NCI-H2171 treated with DMSO at 0.1 percent for 48 hours (cell line): Measurements from ENCODE around the gene FUT9.
A peak's percentile ranks its signal among the peaks of the same experiment; 100 is the strongest.
"Not testable (repeated sequence)": the region's sequence is repeated elsewhere in the genome, so short reads cannot be mapped to it uniquely, and the experiment has no call there.

Experiments
- DNase-seq: peaks from one replicate; lab custom pipeline; 2025; lab: John Stamatoyannopoulos, UW

The FUT9 gene

GRCh38 chr6:96186094-96186493, 170.3 kb downstream of the FUT9 start:
- no peak for DNase-seq

- DNase-seq = no peak
These were observed 170.9 kb downstream of the FUT9 start for GRCh38 chr6:96186516-96187195.

GRCh38 chr6:96194675-96195074, 178.9 kb downstream of the FUT9 start:
- DNase-seq = no peak

DNA sequence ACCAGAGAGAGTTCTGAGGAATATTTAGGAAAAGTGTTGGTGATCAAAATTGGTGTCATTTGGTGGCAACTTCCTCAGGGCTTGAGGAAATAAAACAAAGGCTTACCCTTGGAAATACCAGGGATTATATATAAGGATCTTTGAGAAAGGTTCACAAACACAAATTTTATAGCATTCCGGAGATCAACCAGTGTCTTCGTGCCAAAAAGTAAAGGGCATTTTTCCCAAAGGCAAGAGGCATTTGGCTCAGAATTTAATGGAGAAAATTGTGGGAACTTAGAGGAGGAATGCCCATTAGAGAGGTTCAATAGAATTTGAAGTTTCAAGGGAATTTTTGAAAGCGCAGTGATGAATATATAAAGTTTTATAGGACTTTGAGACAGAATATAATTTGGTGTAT, 179.5 kb downstream of the FUT9 start:
- DNase-seq = no peak

DNA sequence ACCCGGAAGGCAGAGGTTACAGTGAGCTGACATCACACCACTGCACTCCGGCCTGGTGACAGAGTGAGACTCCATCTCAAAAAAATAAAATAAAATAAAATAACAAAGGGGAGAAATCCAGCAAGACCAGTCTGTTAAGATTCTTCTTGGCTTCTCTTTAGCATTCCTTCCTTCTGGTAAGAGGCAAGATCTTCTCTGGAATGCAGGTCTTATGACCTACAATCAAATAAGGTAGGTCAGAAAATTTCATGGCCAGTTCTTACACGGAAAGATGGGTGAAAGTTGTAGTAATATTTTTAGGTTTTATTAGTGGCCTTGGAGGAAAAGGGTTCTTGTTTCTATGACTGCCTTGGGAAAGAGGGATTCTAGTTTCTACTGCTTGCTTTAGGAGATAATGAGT, 180.9 kb downstream of the FUT9 start:
- DNase-seq = no peak

GRCh38 chr6:96197241-96197640, 181.5 kb downstream of the FUT9 start:
- DNase-seq = no peak

DNA sequence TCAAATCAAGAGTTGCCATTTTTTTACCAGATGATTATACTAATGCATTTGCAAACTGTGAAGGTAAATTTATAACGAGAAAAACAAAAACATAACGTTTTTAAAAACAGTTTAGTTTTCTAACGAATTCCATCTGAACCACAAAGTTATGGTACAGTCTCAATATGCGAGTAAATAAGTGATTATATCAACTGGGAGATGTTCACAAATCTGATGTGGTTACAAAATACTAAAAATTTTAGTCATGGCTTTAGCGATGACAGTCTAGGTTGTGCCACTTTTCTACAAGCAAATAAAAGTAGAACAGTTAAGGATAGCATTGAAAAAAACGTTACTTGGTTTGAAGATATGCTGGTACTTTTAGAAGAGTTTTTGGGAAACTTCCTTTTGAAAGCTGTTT, 186.8 kb downstream of the FUT9 start:
- DNase-seq = no peak

DNA sequence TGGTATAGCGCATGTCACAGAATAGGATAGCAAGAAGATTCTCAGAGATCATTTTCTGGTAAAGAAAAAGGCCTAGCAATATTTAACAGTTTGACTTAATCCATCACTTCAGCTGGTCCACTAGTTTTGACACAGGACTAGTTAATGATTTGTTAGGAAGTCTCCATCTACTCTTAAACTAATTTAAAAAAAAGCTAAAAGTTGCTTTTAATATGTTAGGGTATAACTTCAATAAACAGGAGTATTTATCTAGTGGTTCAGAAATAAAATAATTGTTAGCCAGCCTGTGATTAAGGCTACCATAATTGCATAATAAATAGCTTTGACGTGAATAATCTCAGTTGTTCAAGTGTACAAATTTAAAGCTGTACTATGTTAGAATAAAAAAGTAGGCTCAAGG, 195.6 kb downstream of the FUT9 start:
- DNase-seq = no peak

DNA sequence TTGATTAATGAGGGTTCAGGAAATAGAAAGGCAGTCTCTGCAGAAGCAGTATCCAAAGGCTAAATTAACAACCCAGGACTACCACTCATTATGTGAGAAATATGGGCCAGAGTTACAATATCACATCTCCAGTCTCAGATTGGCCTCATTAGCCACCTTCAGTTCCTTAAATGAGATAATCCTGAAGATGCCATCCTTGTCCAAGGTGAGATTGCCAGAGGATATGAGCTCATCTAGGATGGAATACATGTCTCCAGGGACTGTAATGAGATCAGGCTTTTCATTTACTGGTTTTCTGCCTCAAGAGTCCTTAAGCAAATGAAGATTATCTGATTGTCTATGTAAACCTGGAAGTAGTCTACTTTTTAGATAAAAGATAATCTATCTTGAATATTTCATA, 196.3 kb downstream of the FUT9 start:
- peak; percentile 57 for DNase-seq

- DNase-seq = no peak
These were observed 198.0 kb downstream of the FUT9 start for GRCh38 chr6:96213784-96214183.

GRCh38 chr6:96223695-96224094, 207.9 kb downstream of the FUT9 start:
- DNase-seq = no peak

DNA sequence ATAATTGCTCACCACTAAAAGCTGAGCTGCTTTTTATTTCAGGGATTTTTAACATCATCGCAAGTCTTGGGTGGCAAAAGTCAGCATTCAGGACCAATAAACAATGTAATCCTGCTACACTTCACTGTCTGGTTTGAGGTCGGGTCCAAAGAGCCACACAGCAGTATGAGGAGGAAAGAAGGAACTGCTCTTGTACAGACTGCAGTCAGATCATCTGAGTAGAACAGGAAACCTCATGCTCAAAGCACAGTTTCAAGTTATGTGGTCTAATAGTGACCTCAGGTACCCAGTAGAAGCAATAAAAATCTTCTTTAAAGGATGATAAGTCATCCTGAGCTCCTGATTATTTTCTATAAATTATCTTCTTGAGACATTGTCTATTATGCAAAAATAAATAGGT, 211.4 kb downstream of the FUT9 start:
- no peak for DNase-seq

DNA sequence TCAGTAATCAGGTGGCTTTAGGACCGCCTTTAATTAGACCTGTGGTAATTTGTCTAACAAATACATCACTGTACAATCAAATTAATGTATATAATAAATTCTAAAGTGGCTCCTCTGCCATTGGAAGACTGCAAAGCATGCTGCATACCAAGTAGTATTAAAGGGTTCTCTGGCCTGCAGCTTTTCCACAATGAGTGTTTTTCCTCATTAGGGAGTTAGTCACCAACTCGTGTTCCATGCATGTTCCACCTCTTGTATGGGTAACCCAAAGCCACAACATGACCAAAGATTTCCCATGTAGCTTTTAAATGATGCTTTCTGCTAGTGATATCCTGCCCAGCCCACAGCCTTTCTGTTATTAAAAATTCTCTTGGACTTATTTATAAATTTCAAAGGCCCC, 218.7 kb downstream of the FUT9 start:
- no peak for DNase-seq

- no peak for DNase-seq
These were observed 220.2 kb downstream of the FUT9 start for GRCh38 chr6:96235927-96236326.

- no peak for DNase-seq
These were observed 220.7 kb downstream of the FUT9 start for GRCh38 chr6:96236471-96236870.

- no peak for DNase-seq
These were observed 222.0 kb downstream of the FUT9 start for GRCh38 chr6:96237638-96238347.

- DNase-seq = no peak
These were observed 230.8 kb downstream of the FUT9 start for GRCh38 chr6:96246563-96246962.

DNA sequence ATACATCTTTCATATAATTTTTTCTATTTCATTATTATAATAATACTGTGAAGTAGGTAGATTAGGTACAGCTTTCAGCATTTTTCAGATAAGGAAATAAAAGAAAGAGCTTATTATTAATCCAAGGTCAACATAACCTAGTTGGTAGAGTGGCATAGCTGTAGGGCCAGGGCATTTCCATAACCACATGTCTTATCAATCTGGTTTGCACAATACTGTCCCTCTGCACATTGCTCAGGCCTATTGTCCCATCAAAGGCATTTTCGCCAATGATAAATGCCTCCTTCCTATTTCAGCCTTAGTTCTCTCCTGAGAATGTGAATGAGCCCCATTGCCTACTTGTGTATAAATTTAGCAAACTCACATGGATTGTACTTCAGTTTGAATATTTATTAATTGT, 234.0 kb downstream of the FUT9 start:
- DNase-seq = no peak

- peak; percentile 35 for DNase-seq
These were observed 242.0 kb downstream of the FUT9 start for GRCh38 chr6:96257751-96258150.

GRCh38 chr6:96260787-96261430, 245.1 kb downstream of the FUT9 start:
- DNase-seq = not testable (repeated sequence)
